ENCODE measurements around the gene CHRM2. TPM values are rescaled to one million over a fixed set of nuclear protein-coding genes. Genes with fewer than 3 reads are reported as not detected.

CHRM2 gene
- total RNA-seq, 2 experiments from 2014 or later: not detected

- H2AFZ ChIP-seq (ENCODE audit: low read length): no peak overlapping the region
- no peaks in the 10 kb centered on the region for H3K36me3 ChIP-seq (ENCODE audit: insufficient read depth, low read length)
- H3K79me2 ChIP-seq (ENCODE audit: insufficient read depth, low read depth, low read length): no peaks in the 10 kb centered on the region
- H4K20me1 ChIP-seq (ENCODE audit: insufficient read depth, low read length): no peaks in the 10 kb centered on the region
- H3K27ac ChIP-seq (ENCODE audit: low read depth, low read length, poor library complexity, severe bottlenecking): no peak overlapping the region
- no peaks in the 10 kb centered on the region; the same call in 1 of the 2 replicates for H3K9me3 ChIP-seq (ENCODE audit: low read length)
- H3K4me2 ChIP-seq (ENCODE audit: low read length): no peak overlapping the region
- no peak overlapping the region for H3K4me3 ChIP-seq (ENCODE audit: low read depth, low read length, poor library complexity, severe bottlenecking)
- no TSS peak for BruUV-seq (replicated peaks)
- no peaks in the 10 kb centered on the region for H3K4me1 ChIP-seq (ENCODE audit: insufficient read depth, low read length, poor library complexity, severe bottlenecking)
- intact Hi-C loops (cut with micrococcal nuclease; ENCODE audit: unreplicated experiment): no loop called here
- CTCF ChIA-PET (ENCODE audit: unreplicated experiment): no interaction called here
- DNase-seq (ENCODE audit: low spot score): no peak
- no peaks in the 10 kb centered on the region for H3K9me2 ChIP-seq (ENCODE audit: insufficient read depth, low read length)
- no peak for TF ChIP-seq EZH2phosphoT487 (IDR thresholded peaks at IDR 0.05; ENCODE audit: borderline replicate concordance, low read depth, low read length)
- TF ChIP-seq CTCF (conservative IDR thresholded peaks at IDR 0.05; ENCODE audit: low read length): no peak
- POLR2A ChIA-PET: interaction anchor here (0.6 kb wide), 1 partner anchor 1954 kb away, joined by 3 read pairs; no protein-coding TSS in a partner anchor
Measured at GRCh38 chr7:136938476-136938875, 70.0 kb downstream of the CHRM2 start.

GRCh38 chr7:136940122-136940521, 71.7 kb downstream of the CHRM2 start:
- DNase-seq (ENCODE audit: low spot score): no peak
- Histone ChIP-seq H3K36me3 (ENCODE audit: insufficient read depth, low read length) (no peaks in the 10 kb centered on the region), H3K9me3 (ENCODE audit: low read length) (no peaks in the 10 kb centered on the region), H3K4me3 (ENCODE audit: low read depth, low read length, poor library complexity, severe bottlenecking) (no peak overlapping the region), H3K4me1 (ENCODE audit: insufficient read depth, low read length, poor library complexity, severe bottlenecking) (no peaks in the 10 kb centered on the region), H3K27ac (ENCODE audit: low read depth, low read length, poor library complexity, severe bottlenecking) (no peak overlapping the region), H3K4me2 (ENCODE audit: low read length) (no peak overlapping the region), H4K20me1 (ENCODE audit: insufficient read depth, low read length) (no peaks in the 10 kb centered on the region), H3K79me2 (ENCODE audit: insufficient read depth, low read depth, low read length) (no peaks in the 10 kb centered on the region), H3K9me2 (ENCODE audit: insufficient read depth, low read length) (no peaks in the 10 kb centered on the region), H2AFZ (ENCODE audit: low read length) (no peak overlapping the region)
- intact Hi-C loops (cut with micrococcal nuclease; ENCODE audit: unreplicated experiment): no loop called here
- TF ChIP-seq EZH2phosphoT487 (IDR thresholded peaks at IDR 0.05; ENCODE audit: borderline replicate concordance, low read depth, low read length) (no peak), CTCF (conservative IDR thresholded peaks at IDR 0.05; ENCODE audit: low read length) (no peak)
- POLR2A ChIA-PET: no interaction called here
- no TSS peak for BruUV-seq (replicated peaks)
- CTCF ChIA-PET (ENCODE audit: unreplicated experiment): no interaction called here

GRCh38 chr7:136940917-136941316, 72.5 kb downstream of the CHRM2 start:
- Histone ChIP-seq H3K9me2 (ENCODE audit: insufficient read depth, low read length) (no peaks in the 10 kb centered on the region), H3K36me3 (ENCODE audit: insufficient read depth, low read length) (no peaks in the 10 kb centered on the region), H4K20me1 (ENCODE audit: insufficient read depth, low read length) (no peaks in the 10 kb centered on the region), H3K27ac (ENCODE audit: low read depth, low read length, poor library complexity, severe bottlenecking) (no peak overlapping the region), H2AFZ (ENCODE audit: low read length) (no peak overlapping the region), H3K9me3 (ENCODE audit: low read length) (no peaks in the 10 kb centered on the region), H3K79me2 (ENCODE audit: insufficient read depth, low read depth, low read length) (no peaks in the 10 kb centered on the region), H3K4me2 (ENCODE audit: low read length) (no peak overlapping the region), H3K4me1 (ENCODE audit: insufficient read depth, low read length, poor library complexity, severe bottlenecking) (no peaks in the 10 kb centered on the region), H3K4me3 (ENCODE audit: low read depth, low read length, poor library complexity, severe bottlenecking) (no peak overlapping the region)
- intact Hi-C loops (cut with micrococcal nuclease; ENCODE audit: unreplicated experiment): no loop called here
- ChIA-PET CTCF (ENCODE audit: unreplicated experiment) (no interaction called here), POLR2A (interaction anchor here (0.6 to 0.9 kb wide), 2 partner anchors 18 to 59 kb away, joined by 3 read pairs; no protein-coding TSS in a partner anchor)
- TF ChIP-seq CTCF (conservative IDR thresholded peaks at IDR 0.05; ENCODE audit: low read length): no peak
- no peak for TF ChIP-seq EZH2phosphoT487 (IDR thresholded peaks at IDR 0.05; ENCODE audit: borderline replicate concordance, low read depth, low read length)
- BruUV-seq (replicated peaks): no TSS peak
- DNase-seq (ENCODE audit: low spot score): no peak
